Fibroblast of villous mesenchyme (primary cell): ENCODE measurements around the gene MED13L. TPM values are rescaled to one million over a fixed set of nuclear protein-coding genes. Genes with fewer than 3 reads are reported as not detected.

ENCODE experiments used
- DNase-seq: peaks from one replicate; pipeline ENCODE4 v3.0.0-alpha.2; 2010; ENCODE audit warnings: low read depth
- H3K4me3 ChIP-seq: 2 replicates; pipeline ENCODE4 v1.5.1; 2011; ENCODE audit warnings: low read depth, mild to moderate bottlenecking, low read length
- CTCF ChIP-seq: IDR thresholded peaks from 2 replicates; pipeline ENCODE4 v1.5.1; 2012; ENCODE audit warnings: low read depth, mild to moderate bottlenecking, low read length; ENCODE audit not compliant: insufficient read depth
- total RNA-seq: library from RNA; depleted of rRNA; stranded (reverse); fragments of >200 nt; gene quantifications from 2 replicates; pipeline ENCODE4 v1.2.3, GENCODE V29; 2012

Gene MED13L
- total RNA-seq, 1 donor: 189 TPM

- DNase-seq: no peak
- no peak for TF ChIP-seq CTCF
- peak overlapping the region; percentile 52 for H3K4me3 ChIP-seq
These were observed 760 bp upstream of the MED13L start for GRCh38 chr12:116278279-116278626.

- peak overlapping the region; percentile 93 for H3K4me3 ChIP-seq
- no peak for TF ChIP-seq CTCF
- peak; percentile 75 for DNase-seq
These were observed 634 bp downstream of the MED13L start for GRCh38 chr12:116276652-116277466.

- no peak for TF ChIP-seq CTCF
- DNase-seq: no peak
- peak overlapping the region; percentile 93 for H3K4me3 ChIP-seq
These were observed 2.7 kb downstream of the MED13L start for GRCh38 chr12:116274551-116275375.

GRCh38 chr12:116273813-116274550 is 3.5 kb downstream of the MED13L start:
- peak overlapping the region; percentile 10 for H3K4me3 ChIP-seq
- TF ChIP-seq CTCF: no peak
- no peak for DNase-seq

- no peak for TF ChIP-seq CTCF
- no peak overlapping the region for H3K4me3 ChIP-seq
- no peak for DNase-seq
These were observed 9.5 kb downstream of the MED13L start for GRCh38 chr12:116267948-116268347.

GRCh38 chr12:116266631-116267349 is 10.7 kb downstream of the MED13L start:
- no peak overlapping the region for H3K4me3 ChIP-seq
- peak; percentile 21 for DNase-seq
- no peak for TF ChIP-seq CTCF
